Brain microvascular endothelial cell (primary cell): ENCODE results near the gene CDC37L1.

Experiments
- DNase-seq: peaks from one replicate; pipeline ENCODE4 v3.0.0-alpha.2; 2020
- H3K27ac ChIP-seq: fragments of 250-450 bp; sonication (Bioruptor Pico); 2 replicates; pipeline ENCODE4 v1.5.1; 2020; ENCODE audit warnings: mild to moderate bottlenecking, moderate library complexity
- H3K27me3 ChIP-seq: fragments of 250-450 bp; sonication (Bioruptor Pico); replicated peaks from 2 replicates; pipeline ENCODE4 v1.5.1; 2020; ENCODE audit warnings: mild to moderate bottlenecking
- H3K36me3 ChIP-seq: fragments of 250-450 bp; sonication (Bioruptor Pico); replicated peaks from 2 replicates; pipeline ENCODE4 v1.5.1; 2020; ENCODE audit warnings: mild to moderate bottlenecking
- H3K4me3 ChIP-seq: 2 replicates; pipeline ENCODE4 v1.5.1; 2011; ENCODE audit warnings: low read depth, mild to moderate bottlenecking, control low read depth, low read length, moderate library complexity
- in situ Hi-C: cut with HindIII; loops from 2 replicates; pipeline ENCODE4 v1.10.0; 2017; ENCODE audit warnings: low sequenced_read_pairs, low pct_ligation_motif_present
- TF ChIP-seq, protein P1 (sequence below): IDR thresholded peaks from 2 replicates; pipeline ENCODE4 v1.5.1; 2011; ENCODE audit warnings: low read depth, mild to moderate bottlenecking, moderate library complexity, low read length, control low read depth, inconsistent platforms; ENCODE audit errors: missing control alignments

Gene CDC37L1

DNA sequence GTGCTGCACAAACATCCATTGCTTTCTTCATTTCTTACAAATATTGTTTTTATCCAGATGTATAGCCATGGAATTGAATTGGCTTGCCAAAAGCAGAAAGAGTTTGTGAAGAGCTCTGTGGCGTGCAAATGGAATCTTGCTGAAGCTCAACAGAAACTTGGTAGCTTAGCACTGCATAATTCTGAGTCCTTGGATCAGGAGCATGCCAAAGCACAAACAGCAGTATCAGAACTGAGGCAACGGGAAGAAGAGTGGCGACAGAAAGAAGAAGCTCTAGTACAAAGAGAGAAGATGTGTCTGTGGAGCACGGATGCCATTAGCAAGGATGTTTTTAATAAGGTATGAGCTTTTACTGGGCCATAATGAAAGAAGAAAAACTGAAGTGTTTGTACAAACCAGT, 5.5 kb downstream of the CDC37L1 start:
- Histone ChIP-seq H3K36me3 (peaks cover 8% of the 10 kb centered on the region), H3K27me3 (no peaks in the 10 kb centered on the region), H3K4me3 (no peak overlapping the region), H3K27ac (no peak overlapping the region)
- TF ChIP-seq, protein P1, sequence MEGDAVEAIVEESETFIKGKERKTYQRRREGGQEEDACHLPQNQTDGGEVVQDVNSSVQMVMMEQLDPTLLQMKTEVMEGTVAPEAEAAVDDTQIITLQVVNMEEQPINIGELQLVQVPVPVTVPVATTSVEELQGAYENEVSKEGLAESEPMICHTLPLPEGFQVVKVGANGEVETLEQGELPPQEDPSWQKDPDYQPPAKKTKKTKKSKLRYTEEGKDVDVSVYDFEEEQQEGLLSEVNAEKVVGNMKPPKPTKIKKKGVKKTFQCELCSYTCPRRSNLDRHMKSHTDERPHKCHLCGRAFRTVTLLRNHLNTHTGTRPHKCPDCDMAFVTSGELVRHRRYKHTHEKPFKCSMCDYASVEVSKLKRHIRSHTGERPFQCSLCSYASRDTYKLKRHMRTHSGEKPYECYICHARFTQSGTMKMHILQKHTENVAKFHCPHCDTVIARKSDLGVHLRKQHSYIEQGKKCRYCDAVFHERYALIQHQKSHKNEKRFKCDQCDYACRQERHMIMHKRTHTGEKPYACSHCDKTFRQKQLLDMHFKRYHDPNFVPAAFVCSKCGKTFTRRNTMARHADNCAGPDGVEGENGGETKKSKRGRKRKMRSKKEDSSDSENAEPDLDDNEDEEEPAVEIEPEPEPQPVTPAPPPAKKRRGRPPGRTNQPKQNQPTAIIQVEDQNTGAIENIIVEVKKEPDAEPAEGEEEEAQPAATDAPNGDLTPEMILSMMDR, result no peak
- no peak for DNase-seq
- in situ Hi-C loops, result no loop called here

DNA sequence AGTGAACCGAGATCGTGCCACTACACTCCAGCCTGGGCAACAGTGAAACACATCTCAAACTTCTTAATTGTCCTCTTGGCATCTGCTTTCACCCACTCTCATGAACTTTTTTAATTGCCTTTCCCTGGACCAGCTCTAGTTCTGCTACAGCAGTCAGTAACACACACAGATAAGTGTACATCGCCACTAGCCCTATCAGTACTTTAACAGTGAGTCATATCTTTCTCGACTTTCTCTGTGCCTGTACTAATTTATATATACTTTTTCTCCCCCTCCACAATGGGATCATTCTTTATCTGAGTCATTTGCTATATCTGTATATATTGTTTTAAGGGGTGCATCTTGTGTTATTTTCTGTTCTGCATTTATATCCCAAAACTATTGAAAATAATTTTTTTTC, 6.7 kb downstream of the CDC37L1 start:
- TF ChIP-seq, protein P1, result no peak
- in situ Hi-C loops, result no loop called here
- Histone ChIP-seq H3K36me3 (peaks cover 8% of the 10 kb centered on the region), H3K27ac (no peak overlapping the region), H3K4me3 (no peak overlapping the region), H3K27me3 (no peaks in the 10 kb centered on the region)
- no peak for DNase-seq

DNA sequence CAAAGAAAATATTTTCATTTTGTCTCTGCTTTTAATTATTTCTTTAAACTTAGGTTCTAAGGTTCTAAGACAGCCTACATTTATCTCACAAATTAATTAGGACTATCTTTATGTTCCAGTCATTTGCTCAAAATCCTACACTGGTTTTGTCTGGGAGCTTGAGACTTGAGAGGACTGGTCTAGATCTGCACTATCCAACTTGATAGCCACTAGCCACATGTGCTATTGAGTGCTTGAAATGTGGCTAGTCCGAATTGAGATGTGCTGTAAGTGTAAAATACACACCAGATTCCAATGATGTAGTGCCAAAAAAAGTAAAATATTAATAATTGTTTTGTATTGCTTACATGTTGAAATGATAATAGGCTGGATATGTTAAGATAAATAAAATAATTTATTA, 7.2 kb downstream of the CDC37L1 start:
- DNase-seq, result no peak
- TF ChIP-seq, protein P1, result no peak
- H3K4me3 ChIP-seq, result no peak overlapping the region
- H3K36me3 ChIP-seq, result peaks cover 8% of the 10 kb centered on the region
- H3K27ac ChIP-seq, result no peak overlapping the region
- in situ Hi-C loops, result no loop called here
- no peaks in the 10 kb centered on the region for H3K27me3 ChIP-seq

DNA sequence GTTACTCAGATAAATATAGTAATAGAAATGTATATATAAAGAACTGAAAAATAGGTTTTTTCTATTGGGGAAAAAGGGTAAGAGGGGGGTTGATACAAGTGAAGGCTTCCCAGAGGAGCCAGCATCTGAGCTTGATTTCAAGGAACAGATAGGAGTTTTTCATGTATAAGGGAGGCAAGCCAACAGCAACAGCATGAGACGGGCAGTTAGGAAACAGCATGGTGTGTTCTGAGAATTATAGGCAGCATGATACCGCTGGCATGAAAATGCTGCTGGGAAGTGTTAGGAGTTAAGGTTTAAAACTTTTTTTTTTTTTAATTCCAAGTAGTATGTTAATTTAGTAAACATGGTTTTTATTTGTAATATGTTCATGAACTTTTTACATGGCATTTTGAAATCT, 9.7 kb downstream of the CDC37L1 start:
- in situ Hi-C loops, result no loop called here
- no peaks in the 10 kb centered on the region for H3K27me3 ChIP-seq
- no peak overlapping the region for H3K4me3 ChIP-seq
- peaks cover 9% of the 10 kb centered on the region for H3K36me3 ChIP-seq
- no peak for DNase-seq
- no peak overlapping the region for H3K27ac ChIP-seq
- TF ChIP-seq, protein P1, result no peak

DNA sequence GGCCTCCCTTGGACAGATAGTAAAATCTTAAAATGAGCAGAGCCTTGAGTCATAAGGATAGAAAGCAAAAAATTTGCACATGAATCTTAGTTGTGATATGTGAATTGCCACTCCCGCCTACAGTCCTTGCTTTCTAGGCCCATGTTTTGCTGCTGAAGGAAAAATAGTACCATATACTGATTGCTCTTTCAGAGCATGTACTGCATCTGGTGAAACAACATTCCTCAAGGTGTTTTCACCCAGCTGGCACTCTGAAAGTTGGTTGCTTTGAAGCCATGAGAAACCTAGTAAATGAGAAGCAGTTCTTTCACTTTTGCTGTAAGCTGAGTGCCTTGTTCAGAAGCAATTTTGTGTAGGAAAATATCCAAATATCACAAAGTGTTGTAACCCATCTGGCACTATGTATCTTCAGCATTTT, 10.3 kb downstream of the CDC37L1 start:
- Histone ChIP-seq H3K27me3 (no peaks in the 10 kb centered on the region), H3K4me3 (no peak overlapping the region), H3K27ac (no peak overlapping the region), H3K36me3 (peaks cover 11% of the 10 kb centered on the region)
- DNase-seq, result no peak
- in situ Hi-C loops, result no loop called here
- TF ChIP-seq, protein P1, result no peak

DNA sequence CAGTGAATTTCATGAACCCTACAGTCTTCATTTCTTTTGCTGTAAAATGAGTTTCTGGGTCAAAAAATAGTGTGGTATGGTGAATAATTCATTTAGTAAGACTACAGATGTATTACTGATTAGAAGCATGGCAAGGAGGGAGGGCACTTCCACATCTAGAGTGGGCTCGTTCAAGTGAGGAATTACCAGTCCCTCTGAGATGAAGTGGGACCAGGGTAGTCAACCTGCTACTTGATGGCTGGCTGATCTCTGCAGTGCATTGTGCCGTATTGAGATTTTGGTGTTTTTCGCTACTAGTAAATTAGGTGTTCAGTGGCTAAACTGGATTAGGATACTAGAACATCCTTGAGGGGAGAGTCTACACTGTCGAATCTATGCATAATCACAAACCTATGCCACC, 10.8 kb downstream of the CDC37L1 start:
- DNase-seq, result no peak
- H3K27ac ChIP-seq, result no peak overlapping the region
- no peak overlapping the region for H3K4me3 ChIP-seq
- TF ChIP-seq, protein P1, result no peak
- in situ Hi-C loops, result no loop called here
- H3K27me3 ChIP-seq, result no peaks in the 10 kb centered on the region
- peaks cover 6% of the 10 kb centered on the region for H3K36me3 ChIP-seq
